Fibroblast of villous mesenchyme (primary cell): Measurements from ENCODE around the gene MGAT5B. TPM values are rescaled to one million over a fixed set of nuclear protein-coding genes. Genes with fewer than 3 reads are reported as not detected.
"Not testable (repeated sequence)": the region's sequence is repeated elsewhere in the genome, so short reads cannot be mapped to it uniquely, and the experiment has no call there.

Experiments used
- DNase-seq: peaks from one replicate; pipeline ENCODE4 v3.0.0-alpha.2; 2010; ENCODE audit warnings: low read depth
- H3K4me3 ChIP-seq: 2 replicates; pipeline ENCODE4 v1.5.1; 2011; ENCODE audit warnings: low read depth, mild to moderate bottlenecking, low read length
- total RNA-seq: library from RNA; depleted of rRNA; stranded (reverse); fragments of >200 nt; gene quantifications from 2 replicates; pipeline ENCODE4 v1.2.3, GENCODE V29; 2012
- TF ChIP-seq, protein P1 (sequence below): IDR thresholded peaks from 2 replicates; pipeline ENCODE4 v1.5.1; 2012; ENCODE audit warnings: low read depth, mild to moderate bottlenecking, low read length; ENCODE audit not compliant: insufficient read depth

Gene MGAT5B
- total RNA-seq, 1 donor, result 0.43 TPM

GRCh38 chr17:76840884-76841775 lies 27.1 kb upstream of the MGAT5B start:
- TF ChIP-seq, protein P1, sequence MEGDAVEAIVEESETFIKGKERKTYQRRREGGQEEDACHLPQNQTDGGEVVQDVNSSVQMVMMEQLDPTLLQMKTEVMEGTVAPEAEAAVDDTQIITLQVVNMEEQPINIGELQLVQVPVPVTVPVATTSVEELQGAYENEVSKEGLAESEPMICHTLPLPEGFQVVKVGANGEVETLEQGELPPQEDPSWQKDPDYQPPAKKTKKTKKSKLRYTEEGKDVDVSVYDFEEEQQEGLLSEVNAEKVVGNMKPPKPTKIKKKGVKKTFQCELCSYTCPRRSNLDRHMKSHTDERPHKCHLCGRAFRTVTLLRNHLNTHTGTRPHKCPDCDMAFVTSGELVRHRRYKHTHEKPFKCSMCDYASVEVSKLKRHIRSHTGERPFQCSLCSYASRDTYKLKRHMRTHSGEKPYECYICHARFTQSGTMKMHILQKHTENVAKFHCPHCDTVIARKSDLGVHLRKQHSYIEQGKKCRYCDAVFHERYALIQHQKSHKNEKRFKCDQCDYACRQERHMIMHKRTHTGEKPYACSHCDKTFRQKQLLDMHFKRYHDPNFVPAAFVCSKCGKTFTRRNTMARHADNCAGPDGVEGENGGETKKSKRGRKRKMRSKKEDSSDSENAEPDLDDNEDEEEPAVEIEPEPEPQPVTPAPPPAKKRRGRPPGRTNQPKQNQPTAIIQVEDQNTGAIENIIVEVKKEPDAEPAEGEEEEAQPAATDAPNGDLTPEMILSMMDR, result no peak
- DNase-seq, result no peak
- no peak overlapping the region for H3K4me3 ChIP-seq

GRCh38 chr17:76841776-76842405 lies 26.3 kb upstream of the MGAT5B start:
- TF ChIP-seq, protein P1, result no peak
- DNase-seq, result no peak
- no peak overlapping the region for H3K4me3 ChIP-seq

- not testable (repeated sequence) for DNase-seq, H3K4me3 ChIP-seq
These were observed 25.1 kb upstream of the MGAT5B start for GRCh38 chr17:76843068-76843467.

GRCh38 chr17:76843703-76844484 lies 24.3 kb upstream of the MGAT5B start:
- TF ChIP-seq, protein P1, result no peak
- DNase-seq, result no peak
- no peak overlapping the region for H3K4me3 ChIP-seq

- no peak overlapping the region for H3K4me3 ChIP-seq
- TF ChIP-seq, protein P1, result no peak
- DNase-seq, result no peak
These were observed 23.7 kb upstream of the MGAT5B start for GRCh38 chr17:76844485-76844829.

GRCh38 chr17:76844846-76845245 lies 23.4 kb upstream of the MGAT5B start:
- H3K4me3 ChIP-seq, result no peak overlapping the region
- no peak for DNase-seq
- TF ChIP-seq, protein P1, result no peak

GRCh38 chr17:76845541-76846017 lies 22.6 kb upstream of the MGAT5B start:
- no peak for DNase-seq
- TF ChIP-seq, protein P1, result no peak
- H3K4me3 ChIP-seq, result no peak overlapping the region
